ENCODE results near the gene ZSCAN16. TPM values are rescaled to one million over a fixed set of nuclear protein-coding genes. Genes with fewer than 3 reads are reported as not detected.
"Not testable (repeated sequence)": the region's sequence is repeated elsewhere in the genome, so short reads cannot be mapped to it uniquely, and the experiment has no call there.

ZSCAN16 gene
- total RNA-seq = 1 to 10 TPM; 3.2 to 5.5 TPM

DNA sequence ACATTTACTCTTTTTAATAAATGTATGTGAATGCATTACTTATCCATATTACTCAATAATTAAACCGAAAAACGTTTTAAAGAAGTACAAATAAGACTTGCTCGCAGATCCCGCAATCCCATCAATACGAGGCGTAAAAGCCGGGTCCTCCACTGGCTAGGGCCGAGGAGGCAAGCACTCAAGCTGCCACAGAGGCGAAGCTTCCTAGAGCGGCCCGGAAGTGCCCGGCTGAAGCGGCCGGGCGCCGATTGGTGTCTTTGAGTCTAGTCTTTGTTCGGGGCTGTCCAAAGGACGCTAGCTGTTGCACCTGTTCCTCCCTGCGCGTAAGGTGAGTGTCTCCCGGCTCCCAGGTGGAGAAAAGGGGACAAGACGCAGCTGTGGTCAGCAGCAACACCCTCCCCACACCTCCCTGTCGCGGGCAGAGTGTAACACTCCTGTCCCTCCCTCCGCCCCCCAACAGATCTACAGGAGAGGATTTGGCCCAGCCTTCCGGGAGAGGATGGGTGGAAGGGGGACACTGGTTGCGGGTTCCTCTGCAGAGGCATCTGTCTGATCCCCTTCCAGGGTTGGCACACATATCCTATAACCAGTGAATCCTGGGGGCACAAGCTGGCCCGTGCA lies at the start of gene ZSCAN16:
TSS of gene ZSCAN16 (plus strand) at position 260 of the 621 bp plus-strand sequence. CDS start 835 bp downstream, outside the sequence.
- peaks cover 38% of the 10 kb centered on the region for H3K36me3 Mint-ChIP-seq (ENCODE audit: low read depth)
- H3K4me3 Mint-ChIP-seq = peak within 1 kb of the TSS; percentile 94
- peaks cover 54% of the 10 kb centered on the region for H3K4me1 Mint-ChIP-seq
- no peaks in the 10 kb centered on the region for H3K27me3 Mint-ChIP-seq
- DNase-seq = peak; percentile 73
- POLR2A ChIA-PET = interaction anchor here (0.6 to 1.4 kb wide), 2 partner anchors 20 to 251 kb away, joined by 5 read pairs; no protein-coding TSS in a partner anchor
- CTCF ChIA-PET = interaction anchor here (0.8 to 1.8 kb wide), 5 partner anchors 9 to 236 kb away, joined by 3 to 6 read pairs (median 4); no protein-coding TSS in a partner anchor
- no peaks in the 10 kb centered on the region for H3K9me3 Mint-ChIP-seq
- H3K27ac Mint-ChIP-seq = peak within 1 kb of the TSS; percentile 95

DNA sequence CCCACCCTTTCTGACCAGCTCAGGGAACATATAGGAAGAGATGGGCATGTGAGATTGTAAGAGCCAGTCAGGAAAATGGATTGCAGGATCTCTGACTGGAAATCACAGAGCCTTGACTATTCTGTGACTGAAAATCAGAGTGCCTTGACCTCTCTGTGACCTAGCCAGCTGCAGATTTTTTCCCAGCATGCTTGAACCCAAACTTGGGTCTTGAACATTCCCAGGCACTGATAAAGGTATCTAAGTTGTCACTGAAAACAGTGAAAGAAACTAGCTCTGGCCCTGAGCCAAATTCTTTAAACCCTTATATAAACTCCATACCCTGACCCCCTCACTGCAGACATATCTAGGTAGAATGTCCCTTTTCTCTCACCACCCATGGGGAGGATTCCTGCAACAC lies 46.4 kb upstream of the ZSCAN16 start:
- H3K36me3 Mint-ChIP-seq (ENCODE audit: low read depth) = peaks cover 2% of the 10 kb centered on the region
- no peak overlapping the region for H3K4me3 Mint-ChIP-seq
- H3K27ac Mint-ChIP-seq = no peak overlapping the region
- peaks cover 3% of the 10 kb centered on the region for H3K27me3 Mint-ChIP-seq
- H3K4me1 Mint-ChIP-seq = peaks cover 20% of the 10 kb centered on the region
- no peaks in the 10 kb centered on the region for H3K9me3 Mint-ChIP-seq
- no peak for DNase-seq
- ChIA-PET POLR2A (no interaction called here), CTCF (interaction anchor here (1.0 to 1.8 kb wide), 3 partner anchors 10 to 27 kb away, joined by 3 to 4 read pairs (median 3); no protein-coding TSS in a partner anchor)

DNA sequence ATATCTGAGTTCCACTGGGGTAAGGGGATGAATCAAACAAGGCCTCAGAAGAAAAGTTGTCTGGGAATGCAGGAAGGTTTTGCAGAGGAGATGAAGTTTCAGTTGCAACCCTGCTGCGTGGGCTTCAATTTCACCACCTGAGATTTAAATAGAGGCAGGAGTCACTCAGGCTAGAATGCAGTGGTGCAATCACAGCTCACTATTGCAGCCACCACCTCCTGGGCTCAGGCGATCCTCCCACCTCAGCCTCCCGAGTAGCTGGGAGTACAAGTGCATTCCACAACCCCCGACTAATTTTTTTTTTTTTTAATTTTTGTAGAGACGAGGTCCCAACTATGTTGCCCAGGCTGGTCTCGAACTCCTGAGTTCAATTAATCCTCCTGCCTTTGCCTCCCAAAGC lies 45.6 kb upstream of the ZSCAN16 start:
- Mint-ChIP-seq H3K4me1 (peaks cover 21% of the 10 kb centered on the region), H3K9me3 (no peaks in the 10 kb centered on the region), H3K27me3 (no peaks in the 10 kb centered on the region), H3K27ac (no peak overlapping the region), H3K4me3 (no peak overlapping the region), H3K36me3 (ENCODE audit: low read depth) (peaks cover 2% of the 10 kb centered on the region)
- no peak for DNase-seq
- CTCF ChIA-PET = interaction anchor here (0.5 kb wide), 1 partner anchor 195 kb away, joined by 3 read pairs; no protein-coding TSS in a partner anchor
- POLR2A ChIA-PET = no interaction called here

DNA sequence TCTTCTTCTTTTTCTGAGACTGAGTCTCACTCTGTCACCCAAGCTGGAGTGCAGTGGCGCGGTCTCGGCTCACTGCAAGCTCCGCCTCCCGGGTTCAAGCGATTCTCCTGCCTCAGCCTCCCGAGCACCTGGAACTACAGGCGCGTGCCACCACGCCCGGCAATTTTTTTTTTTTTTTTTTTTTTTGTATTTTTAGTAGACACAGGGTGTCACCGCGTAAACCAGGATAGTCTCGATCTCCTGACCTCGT lies 44.1 kb upstream of the ZSCAN16 start, which contains the start of gene ZNF165:
TSS of gene ZNF165 (plus strand) at position 188 of the 250 bp plus-strand sequence. CDS start 4,913 bp downstream, outside the sequence.
- Mint-ChIP-seq H3K4me1 (peaks cover 21% of the 10 kb centered on the region), H3K4me3 (peak within 1 kb of the TSS; percentile 94), H3K27ac (peak within 1 kb of the TSS; percentile 94)
- POLR2A ChIA-PET; DNase-seq; H3K9me3 Mint-ChIP-seq; H3K27me3 Mint-ChIP-seq; H3K36me3 Mint-ChIP-seq (ENCODE audit: low read depth): not testable (repeated sequence)
- CTCF ChIA-PET = interaction anchor here (0.6 kb wide), 2 partner anchors 104 to 593 kb away, joined by 3 to 4 read pairs; no protein-coding TSS in a partner anchor

DNA sequence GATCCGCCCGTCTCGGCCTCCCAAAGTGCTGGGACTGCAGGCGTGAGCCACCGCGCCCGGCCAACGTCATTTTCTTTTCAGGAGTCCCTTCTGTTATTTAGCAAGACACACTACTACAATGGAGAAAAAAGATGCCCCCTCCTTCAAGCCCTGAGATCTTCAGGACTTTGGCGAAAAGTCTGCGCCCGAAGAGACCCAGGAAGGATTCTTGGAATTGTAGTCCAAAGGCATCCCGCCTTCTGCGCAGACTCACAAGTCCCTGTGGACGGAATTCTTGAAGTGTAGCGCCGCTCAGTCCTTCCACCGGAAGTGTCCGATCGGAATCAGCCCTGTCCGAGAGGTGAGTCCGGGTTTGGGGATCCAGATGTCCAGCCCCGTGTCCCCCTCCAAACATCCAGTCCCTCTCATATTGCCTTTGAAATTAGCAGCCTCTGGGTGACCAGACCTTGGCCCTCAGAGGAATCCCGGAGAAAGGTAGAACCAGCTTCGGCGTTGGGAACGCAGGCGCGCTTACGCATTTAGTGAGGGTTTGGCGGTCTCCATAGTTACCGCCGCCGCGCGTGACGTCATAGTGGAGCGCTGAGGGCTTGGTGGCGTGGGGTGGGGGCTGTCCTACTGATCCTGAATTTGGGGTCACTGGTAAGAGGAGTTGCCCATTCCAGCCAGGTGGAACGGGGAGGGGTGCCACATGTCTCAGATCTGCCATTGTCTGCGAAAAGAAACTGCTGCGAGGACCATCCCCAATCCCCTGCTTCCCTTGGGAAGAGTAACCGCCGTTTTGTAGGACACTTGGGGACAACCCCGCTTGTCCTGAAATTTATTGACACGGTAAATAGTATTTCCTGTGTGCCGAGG lies 43.6 kb upstream of the ZSCAN16 start:
- ChIA-PET CTCF (interaction anchor here (0.6 kb wide), 2 partner anchors 25 to 105 kb away, joined by 3 to 4 read pairs; no protein-coding TSS in a partner anchor), POLR2A (no interaction called here)
- Mint-ChIP-seq H3K4me1 (peaks cover 21% of the 10 kb centered on the region), H3K27me3 (no peaks in the 10 kb centered on the region), H3K9me3 (no peaks in the 10 kb centered on the region), H3K36me3 (ENCODE audit: low read depth) (peaks cover 7% of the 10 kb centered on the region), H3K27ac (peak overlapping the region; percentile 94), H3K4me3 (peak overlapping the region; percentile 94)
- DNase-seq = peak; percentile 88

DNA sequence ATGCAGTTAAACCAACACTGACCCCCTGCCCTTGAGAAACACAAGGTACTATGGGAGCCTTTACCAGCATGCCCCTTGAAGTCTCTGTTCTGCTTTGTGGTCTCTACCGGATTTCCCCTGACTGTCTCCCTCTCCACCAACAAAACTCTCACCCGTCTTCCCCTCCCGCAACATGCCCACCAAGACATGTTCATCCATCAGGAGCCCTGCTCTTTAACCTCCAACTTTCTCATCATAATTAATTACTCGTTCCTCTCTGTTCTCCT lies 43.0 kb upstream of the ZSCAN16 start:
- POLR2A ChIA-PET = no interaction called here
- CTCF ChIA-PET = interaction anchor here (0.6 kb wide), 1 partner anchor 24 kb away, joined by 3 read pairs; no protein-coding TSS in a partner anchor
- peak overlapping the region; percentile 94 for H3K4me3 Mint-ChIP-seq
- peak; percentile 40 for DNase-seq
- peaks cover 12% of the 10 kb centered on the region for H3K36me3 Mint-ChIP-seq (ENCODE audit: low read depth)
- H3K9me3 Mint-ChIP-seq = no peaks in the 10 kb centered on the region
- no peaks in the 10 kb centered on the region for H3K27me3 Mint-ChIP-seq
- peak overlapping the region; percentile 94 for H3K27ac Mint-ChIP-seq
- H3K4me1 Mint-ChIP-seq = peaks cover 21% of the 10 kb centered on the region

DNA sequence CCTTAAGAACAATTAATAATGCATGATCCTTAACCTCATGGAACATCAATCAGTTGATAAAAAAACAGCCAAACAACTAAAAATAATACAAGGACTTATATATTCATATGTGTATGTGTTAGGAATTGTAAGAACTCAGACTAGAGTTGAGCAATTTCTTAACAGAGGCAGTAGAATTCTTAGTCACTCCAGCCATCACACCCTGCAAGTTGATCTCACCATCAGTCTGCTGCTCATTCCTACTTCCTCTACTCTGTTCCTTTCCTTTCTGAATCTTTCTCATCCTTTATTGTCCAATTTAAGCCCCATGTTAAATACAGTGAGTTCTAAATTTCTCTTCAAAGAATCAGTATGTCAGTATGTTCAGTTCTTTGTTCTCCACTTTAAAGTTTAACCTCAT lies 41.5 kb upstream of the ZSCAN16 start:
- POLR2A ChIA-PET = no interaction called here
- no peak for DNase-seq
- Mint-ChIP-seq H3K4me3 (no peak overlapping the region), H3K9me3 (peaks cover 6% of the 10 kb centered on the region), H3K4me1 (peaks cover 21% of the 10 kb centered on the region), H3K27me3 (no peaks in the 10 kb centered on the region), H3K36me3 (ENCODE audit: low read depth) (peaks cover 17% of the 10 kb centered on the region), H3K27ac (no peak overlapping the region)
- CTCF ChIA-PET = no interaction called here

DNA sequence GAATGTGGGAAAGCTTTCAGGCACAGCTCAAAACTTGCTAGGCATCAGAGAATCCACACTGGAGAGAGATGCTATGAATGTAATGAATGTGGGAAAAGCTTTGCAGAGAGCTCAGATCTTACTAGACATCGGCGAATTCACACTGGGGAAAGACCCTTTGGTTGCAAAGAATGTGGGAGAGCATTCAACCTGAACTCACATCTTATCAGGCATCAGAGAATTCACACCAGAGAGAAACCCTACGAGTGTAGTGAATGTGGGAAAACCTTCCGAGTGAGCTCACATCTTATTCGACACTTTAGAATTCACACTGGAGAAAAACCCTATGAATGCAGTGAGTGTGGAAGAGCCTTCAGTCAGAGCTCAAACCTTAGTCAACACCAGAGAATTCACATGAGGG lies 35.4 kb upstream of the ZSCAN16 start:
- no peak for DNase-seq
- Mint-ChIP-seq H3K9me3 (peaks cover 32% of the 10 kb centered on the region), H3K4me1 (no peaks in the 10 kb centered on the region), H3K36me3 (ENCODE audit: low read depth) (peaks cover 45% of the 10 kb centered on the region), H3K27me3 (no peaks in the 10 kb centered on the region), H3K27ac (no peak overlapping the region), H3K4me3 (no peak overlapping the region)
- CTCF ChIA-PET = interaction anchor here (1.1 to 1.5 kb wide), 2 partner anchors 16 to 51 kb away, joined by 3 read pairs; no protein-coding TSS in a partner anchor
- POLR2A ChIA-PET = no interaction called here

DNA sequence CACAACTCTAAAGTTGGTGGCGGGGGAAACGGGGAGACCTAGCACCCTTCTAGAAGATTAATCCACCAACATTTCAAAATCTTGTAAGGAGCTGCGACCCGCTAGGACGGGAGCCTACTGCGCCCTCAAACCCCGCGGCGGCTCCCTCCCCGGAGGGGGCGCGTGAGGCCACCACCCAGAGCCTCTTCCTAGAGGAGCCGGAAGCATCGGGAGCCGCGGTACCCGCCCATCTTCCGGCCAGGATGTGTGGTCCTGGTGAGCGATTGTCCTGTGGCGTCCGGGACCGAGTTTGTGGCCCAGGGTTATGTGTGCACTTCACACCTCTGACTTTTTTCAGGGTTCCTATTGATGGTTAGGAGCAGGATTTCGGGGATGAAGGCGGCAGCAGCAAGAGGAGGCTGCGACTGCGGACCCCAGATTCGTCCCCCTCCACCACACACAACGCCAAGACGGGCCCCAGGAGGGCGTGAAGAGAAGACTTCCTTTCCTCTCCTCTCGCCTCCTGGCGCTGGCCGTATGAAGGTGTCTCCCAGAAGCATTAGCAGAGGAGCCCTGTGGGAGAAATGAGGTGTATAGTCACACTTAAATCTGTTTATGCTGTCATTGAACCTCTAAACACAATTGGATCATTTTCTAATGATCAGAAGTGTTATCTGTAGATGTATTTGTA lies 33.4 kb upstream of the ZSCAN16 start:
- Mint-ChIP-seq H3K4me3 (no peak overlapping the region), H3K27me3 (no peaks in the 10 kb centered on the region), H3K36me3 (ENCODE audit: low read depth) (peaks cover 37% of the 10 kb centered on the region), H3K4me1 (no peaks in the 10 kb centered on the region), H3K9me3 (peaks cover 32% of the 10 kb centered on the region), H3K27ac (no peak overlapping the region)
- DNase-seq = no peak
- POLR2A ChIA-PET = no interaction called here
- CTCF ChIA-PET = no interaction called here

DNA sequence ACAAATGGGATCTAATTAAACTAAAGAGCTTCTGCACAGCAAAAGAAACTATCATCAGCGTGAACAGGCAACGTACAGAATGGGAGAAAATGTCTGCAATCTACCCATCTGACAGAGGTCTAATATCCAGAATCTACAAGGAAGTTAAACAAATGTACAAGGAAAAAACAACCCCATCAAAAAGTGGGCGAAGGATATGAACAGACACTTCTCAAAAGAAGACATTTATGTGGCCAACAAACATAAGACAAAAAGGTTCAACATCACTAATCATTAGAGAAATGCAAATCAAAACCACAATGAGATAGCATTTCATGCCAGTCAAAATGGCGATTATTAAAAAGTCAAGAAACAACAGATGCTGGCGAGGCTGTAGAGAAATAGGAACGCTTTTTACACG lies 22.2 kb upstream of the ZSCAN16 start:
- Mint-ChIP-seq H3K27me3 (peaks cover 24% of the 10 kb centered on the region), H3K9me3 (peaks cover 17% of the 10 kb centered on the region), H3K4me1 (peaks cover 17% of the 10 kb centered on the region)
- H3K4me3 Mint-ChIP-seq; DNase-seq; POLR2A ChIA-PET; CTCF ChIA-PET; H3K36me3 Mint-ChIP-seq (ENCODE audit: low read depth); H3K27ac Mint-ChIP-seq: not testable (repeated sequence)

DNA sequence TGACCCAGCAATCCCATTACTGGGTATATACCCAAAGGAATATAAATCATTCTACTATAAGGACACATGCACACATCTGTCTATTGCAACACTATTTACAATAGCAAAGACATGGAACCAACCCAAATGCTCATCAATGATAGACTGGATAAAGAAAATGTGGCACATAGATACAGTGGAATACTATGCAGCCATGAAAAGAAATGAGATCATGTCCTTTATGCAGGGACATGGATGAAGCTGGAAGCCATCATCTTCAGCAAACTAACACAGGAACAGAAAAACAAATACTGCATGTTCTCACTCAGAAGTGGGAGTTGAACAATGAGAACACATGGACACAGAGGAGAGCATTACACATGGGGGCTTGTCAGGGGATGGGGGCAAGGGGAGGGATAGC lies 21.7 kb upstream of the ZSCAN16 start:
- POLR2A ChIA-PET; H3K4me3 Mint-ChIP-seq; DNase-seq; H3K27ac Mint-ChIP-seq; H3K36me3 Mint-ChIP-seq (ENCODE audit: low read depth): not testable (repeated sequence)
- CTCF ChIA-PET = interaction anchor here (2.3 kb wide), 1 partner anchor 10 kb away, joined by 13 read pairs; no protein-coding TSS in a partner anchor
- Mint-ChIP-seq H3K9me3 (peaks cover 16% of the 10 kb centered on the region), H3K27me3 (peaks cover 24% of the 10 kb centered on the region), H3K4me1 (peaks cover 17% of the 10 kb centered on the region)

DNA sequence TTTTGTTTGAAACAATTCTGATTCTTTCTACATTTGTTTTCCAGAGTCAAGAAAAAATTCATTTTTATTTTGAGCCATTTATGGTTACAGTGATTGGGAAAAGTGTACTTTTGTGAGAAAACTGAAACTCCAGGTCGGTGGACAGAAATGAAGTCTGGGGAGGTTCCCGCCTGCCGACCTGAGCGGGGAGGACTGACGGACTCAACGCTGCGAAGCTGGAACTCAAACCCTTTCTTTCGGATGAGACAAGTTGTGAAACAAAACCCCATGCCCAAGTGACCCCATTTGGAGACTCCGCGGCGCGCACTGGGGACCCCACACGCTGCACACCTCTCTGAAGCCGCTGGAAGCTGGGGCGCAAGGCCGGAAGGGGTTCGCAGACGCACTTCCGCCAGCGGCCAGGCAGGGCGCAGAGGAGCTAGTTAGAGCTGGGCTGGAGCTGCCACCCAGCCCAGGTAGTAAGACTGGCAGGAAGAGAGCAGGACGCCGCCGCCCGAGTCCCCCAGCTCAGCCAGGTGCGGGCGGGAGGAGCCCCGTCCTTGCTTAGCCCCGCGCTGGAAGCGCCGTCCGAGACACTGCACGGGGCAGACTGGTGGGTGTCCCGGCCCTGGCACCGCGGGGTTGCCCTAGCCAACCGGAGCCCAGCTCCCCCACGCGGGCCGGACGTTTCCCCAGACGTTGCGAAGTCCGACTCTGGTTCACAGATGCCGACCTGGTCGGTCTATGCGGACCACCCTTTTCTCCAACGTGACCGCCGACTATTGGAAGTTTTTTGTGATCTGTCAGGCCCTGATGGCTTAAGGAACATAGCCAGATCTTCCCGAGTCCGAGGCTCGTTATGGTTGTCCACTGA lies 19.8 kb upstream of the ZSCAN16 start:
- peak overlapping the region; percentile 79 for H3K4me3 Mint-ChIP-seq
- peaks cover 6% of the 10 kb centered on the region for H3K36me3 Mint-ChIP-seq (ENCODE audit: low read depth)
- peaks cover 7% of the 10 kb centered on the region for H3K9me3 Mint-ChIP-seq
- peak; percentile 83 for DNase-seq
- H3K27me3 Mint-ChIP-seq = peaks cover 25% of the 10 kb centered on the region
- ChIA-PET CTCF (interaction anchor here (0.6 to 2.3 kb wide), 13 partner anchors 12 to 800 kb away, joined by 3 to 13 read pairs (median 3); partner anchors contain the start of gene ZSCAN16), POLR2A (interaction anchor here (0.5 to 1.1 kb wide), 4 partner anchors 20 to 551 kb away, joined by 3 to 5 read pairs (median 3); partner anchors contain the start of genes ZKSCAN4 and ZSCAN16)
- H3K4me1 Mint-ChIP-seq = peaks cover 17% of the 10 kb centered on the region
- peak overlapping the region; percentile 88 for H3K27ac Mint-ChIP-seq
